A673 (cell line): ENCODE measurements around the gene MOCS1. TPM values are rescaled to one million over a fixed set of nuclear protein-coding genes. Genes with fewer than 3 reads are reported as not detected.
"Not testable (repeated sequence)": the region's sequence is repeated elsewhere in the genome, so short reads cannot be mapped to it uniquely, and the experiment has no call there.

Experiments used
- BruUV-seq: library from RNA; stranded (reverse); fragments of 400-500 nt; replicated peaks from 2 replicates; lab custom pipeline; 2021; lab: Mats Ljungman, UMichigan
- CTCF ChIA-PET: fragments of 300-600 bp; sonication (Branson Sonifier 250); formaldehyde crosslinking; loops from one replicate; lab custom pipeline; 2022; ENCODE audit warnings: antibody characterized with exemption; lab: Charles Lee
- POLR2A ChIA-PET: fragments of 300-600 bp; sonication (Branson Sonifier 250); formaldehyde crosslinking; loops from one replicate; lab custom pipeline; 2022; ENCODE audit warnings: antibody characterized with exemption; ENCODE audit not compliant: low non-redundant PET; lab: Charles Lee
- DNase-seq: peaks from one replicate; pipeline ENCODE4 v3.0.0-alpha.2; 2015; ENCODE audit warnings: low spot score
- H3K27ac ChIP-seq: fragments of 200-600 bp; sonication (generic); 2 replicates; pipeline ENCODE4 v1.5.1; 2016; ENCODE audit warnings: mixed run types, low read depth, mild to moderate bottlenecking, mixed read lengths, antibody characterized with exemption, low read length; ENCODE audit not compliant: poor library complexity, severe bottlenecking
- H3K27me3 ChIP-seq: fragments of 200-600 bp; sonication (generic); replicated peaks from 2 replicates; pipeline ENCODE4 v1.6.1; 2017; ENCODE audit warnings: mixed run types, low read depth, mild to moderate bottlenecking, mixed read lengths, antibody characterized with exemption, low read length; ENCODE audit not compliant: insufficient read depth, poor library complexity
- H3K36me3 ChIP-seq: fragments of 200-600 bp; sonication (generic); 2 replicates; pipeline ENCODE4 v1.6.1; 2016; ENCODE audit warnings: mixed run types, mild to moderate bottlenecking, mixed read lengths, antibody characterized with exemption, low read length; ENCODE audit not compliant: insufficient read depth, poor library complexity, severe bottlenecking
- H3K4me1 ChIP-seq: fragments of 200-600 bp; sonication (generic); 2 replicates; pipeline ENCODE4 v1.6.1; 2017; ENCODE audit warnings: mixed run types, mild to moderate bottlenecking, mixed read lengths, antibody characterized with exemption, low read length; ENCODE audit not compliant: insufficient read depth, poor library complexity, severe bottlenecking
- H3K4me3 ChIP-seq: fragments of 200-600 bp; sonication (generic); 2 replicates; pipeline ENCODE4 v1.5.1; 2016; ENCODE audit warnings: low read depth, mixed run types, mild to moderate bottlenecking, mixed read lengths, low read length; ENCODE audit not compliant: poor library complexity, severe bottlenecking
- H3K9me3 ChIP-seq: fragments of 200-600 bp; sonication (generic); 2 replicates; pipeline ENCODE4 v1.6.1; 2016; ENCODE audit warnings: mixed run types, low read depth, mild to moderate bottlenecking, mixed read lengths, antibody characterized with exemption, low read length; ENCODE audit not compliant: poor library complexity, severe bottlenecking
- EZH2 ChIP-seq: fragments of 200-600 bp; sonication (generic); IDR thresholded peaks from 2 replicates; pipeline ENCODE4 v1.6.1; 2017; ENCODE audit warnings: borderline replicate concordance, low read depth, mild to moderate bottlenecking, mixed read lengths, antibody characterized with exemption, low read length; ENCODE audit not compliant: poor library complexity, severe bottlenecking
- intact Hi-C: fragments of 100-400 bp; cut with micrococcal nuclease; formaldehyde crosslinking; loops from one replicate; pipeline ENCODE4 v1.10.0; 2022; ENCODE audit not compliant: unreplicated experiment
- total RNA-seq: library from RNA; stranded (reverse); gene quantifications from 2 replicates; pipeline ENCODE4 v1.2.3, GENCODE V29; 2021
- TF ChIP-seq, protein P1 (sequence below): fragments of 300-800, 200-600 bp; sonication (generic); conservative IDR thresholded peaks from 2 replicates; pipeline ENCODE4 v1.5.1; 2017; ENCODE audit warnings: low read depth, mild to moderate bottlenecking, antibody characterized with exemption, low read length, moderate library complexity, mixed read lengths

MOCS1 gene
- total RNA-seq, 1 experiment from 2014 or later: 2.5 TPM

- Histone ChIP-seq H3K4me3 (no peak overlapping the region), H3K9me3 (no peaks in the 10 kb centered on the region), H3K4me1 (no peaks in the 10 kb centered on the region), H3K36me3 (no peaks in the 10 kb centered on the region), H3K27me3 (peaks cover 4% of the 10 kb centered on the region), H3K27ac (no peak overlapping the region)
- CTCF ChIA-PET: no interaction called here
- TF ChIP-seq, protein P1, sequence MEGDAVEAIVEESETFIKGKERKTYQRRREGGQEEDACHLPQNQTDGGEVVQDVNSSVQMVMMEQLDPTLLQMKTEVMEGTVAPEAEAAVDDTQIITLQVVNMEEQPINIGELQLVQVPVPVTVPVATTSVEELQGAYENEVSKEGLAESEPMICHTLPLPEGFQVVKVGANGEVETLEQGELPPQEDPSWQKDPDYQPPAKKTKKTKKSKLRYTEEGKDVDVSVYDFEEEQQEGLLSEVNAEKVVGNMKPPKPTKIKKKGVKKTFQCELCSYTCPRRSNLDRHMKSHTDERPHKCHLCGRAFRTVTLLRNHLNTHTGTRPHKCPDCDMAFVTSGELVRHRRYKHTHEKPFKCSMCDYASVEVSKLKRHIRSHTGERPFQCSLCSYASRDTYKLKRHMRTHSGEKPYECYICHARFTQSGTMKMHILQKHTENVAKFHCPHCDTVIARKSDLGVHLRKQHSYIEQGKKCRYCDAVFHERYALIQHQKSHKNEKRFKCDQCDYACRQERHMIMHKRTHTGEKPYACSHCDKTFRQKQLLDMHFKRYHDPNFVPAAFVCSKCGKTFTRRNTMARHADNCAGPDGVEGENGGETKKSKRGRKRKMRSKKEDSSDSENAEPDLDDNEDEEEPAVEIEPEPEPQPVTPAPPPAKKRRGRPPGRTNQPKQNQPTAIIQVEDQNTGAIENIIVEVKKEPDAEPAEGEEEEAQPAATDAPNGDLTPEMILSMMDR: no peak
- TF ChIP-seq EZH2: no peak
- intact Hi-C loops: no loop called here
- POLR2A ChIA-PET: no interaction called here
- DNase-seq: no peak
- no TSS peak for BruUV-seq
Observed at GRCh38 chr6:39978240-39978639, 44.0 kb upstream of the MOCS1 start.

GRCh38 chr6:39973661-39974060 is 39.4 kb upstream of the MOCS1 start:
- Histone ChIP-seq H3K4me1 (no peaks in the 10 kb centered on the region), H3K9me3 (no peaks in the 10 kb centered on the region), H3K36me3 (no peaks in the 10 kb centered on the region), H3K27me3 (peaks cover 31% of the 10 kb centered on the region), H3K4me3 (no peak overlapping the region), H3K27ac (no peak overlapping the region)
- TF ChIP-seq, protein P1: no peak
- TF ChIP-seq EZH2: no peak
- ChIA-PET CTCF (no interaction called here), POLR2A (no interaction called here)
- intact Hi-C loops: no loop called here
- no peak for DNase-seq
- BruUV-seq: no TSS peak

DNA sequence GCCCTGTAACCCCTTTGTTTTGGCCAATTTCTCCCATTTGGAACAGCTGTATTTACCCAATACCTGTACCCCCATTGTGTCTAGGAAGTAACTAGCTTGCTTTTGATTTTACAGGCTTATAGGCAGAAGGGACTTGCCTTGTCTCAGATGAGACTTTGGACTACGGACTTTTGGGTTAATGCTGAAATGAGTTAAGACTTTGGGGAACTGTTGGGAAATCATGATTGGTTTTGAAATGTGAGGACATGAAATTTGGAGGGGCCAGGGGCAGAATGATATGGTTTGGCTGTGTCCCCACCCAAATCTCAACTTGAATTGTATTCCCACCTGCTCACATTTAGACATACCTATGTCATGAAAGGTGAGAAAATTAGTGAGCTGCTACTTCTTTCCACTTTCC is 38.5 kb upstream of the MOCS1 start:
- H3K27me3 ChIP-seq: peaks cover 33% of the 10 kb centered on the region
- H3K9me3 ChIP-seq, H3K4me3 ChIP-seq, CTCF ChIA-PET, DNase-seq, H3K27ac ChIP-seq, H3K4me1 ChIP-seq, H3K36me3 ChIP-seq, POLR2A ChIA-PET, BruUV-seq, intact Hi-C loops: not testable (repeated sequence)

GRCh38 chr6:39971131-39971530 is 36.9 kb upstream of the MOCS1 start:
- DNase-seq, H3K36me3 ChIP-seq, CTCF ChIA-PET, BruUV-seq, POLR2A ChIA-PET, H3K27ac ChIP-seq, H3K9me3 ChIP-seq, H3K4me3 ChIP-seq, intact Hi-C loops, H3K4me1 ChIP-seq: not testable (repeated sequence)
- H3K27me3 ChIP-seq: peaks cover 33% of the 10 kb centered on the region
